GM12878 (cell line): ENCODE data around the gene FIBCD1. TPM values are rescaled to one million over a fixed set of nuclear protein-coding genes. Genes with fewer than 3 reads are reported as not detected.

ENCODE experiments used
- ATAC-seq: fragments of 200-7000 bp; cut with Tn5 transposase; 3 replicates; pipeline ENCODE4 v1.9.1; 2020; ENCODE audit warnings: mild to moderate bottlenecking, moderate library complexity
- BruUV-seq: library from RNA; stranded (reverse); fragments of 400-500 nt; replicated peaks from 2 replicates; lab custom pipeline; 2021; lab: Mats Ljungman, UMichigan
- CTCF ChIA-PET: fragments of 300-600 bp; sonication (Branson Sonifier 250); formaldehyde crosslinking; extraction: SDS; loops from one replicate; lab custom pipeline; 2021; ENCODE audit warnings: inconsistent platforms; lab: Yijun Ruan, JAX
- POLR2A ChIA-PET: fragments of 350-600 bp; formaldehyde crosslinking; extraction: SDS; loops from one replicate; lab custom pipeline; 2021; ENCODE audit warnings: inconsistent platforms; lab: Charles Lee
- RAD21 ChIA-PET: fragments of 300-600 bp; sonication (Branson Sonifier 250); formaldehyde crosslinking; loops from one replicate; lab custom pipeline; 2023; ENCODE audit warnings: antibody characterized with exemption; ENCODE audit not compliant: unreplicated experiment; lab: Charles Lee
- SMC1A ChIA-PET: fragments of 300-600 bp; sonication (Branson Sonifier 250); formaldehyde crosslinking; loops from one replicate; lab custom pipeline; 2023; ENCODE audit not compliant: unreplicated experiment, uncharacterized antibody; lab: Charles Lee
- DNase-seq: peaks from one replicate; pipeline ENCODE4 v3.0.0-alpha.2; 2011; ENCODE audit warnings: low read depth, low spot score
- FAIRE-seq: peaks from 3 replicates; lab custom pipeline; 2011; peaks lifted over from hg19 to GRCh38; lab: Jason Lieb, UNC
- H2AFZ ChIP-seq: 2 replicates; pipeline ENCODE4 v1.6.0; 2011; ENCODE audit warnings: low read depth, low read length, control low read depth; ENCODE audit not compliant: control insufficient read depth
- H3K27ac ChIP-seq: 2 replicates; pipeline ENCODE4 v1.5.1; 2011; ENCODE audit warnings: control low read depth; ENCODE audit not compliant: control insufficient read depth, insufficient read depth
- H3K27me3 ChIP-seq, 2 experiments: replicated peaks in 1 of 2; 2 replicates each; pipeline versions ENCODE4 v1.6.0 to v1.6.1; 2011; ENCODE audit warnings: low read length in 1 of 2; ENCODE audit not compliant: control insufficient read depth in 2 of 2, insufficient read depth in 2 of 2
- H3K36me3 ChIP-seq, 2 experiments: 2 replicates each; pipeline ENCODE4 v1.5.1; 2011; ENCODE audit warnings: low read length in 1 of 2; ENCODE audit not compliant: control insufficient read depth in 2 of 2, insufficient read depth in 2 of 2
- H3K4me1 ChIP-seq: 2 replicates; pipeline ENCODE4 v1.6.1; 2011; ENCODE audit warnings: mild to moderate bottlenecking, low read length, moderate library complexity, mixed read lengths; ENCODE audit not compliant: control insufficient read depth, insufficient read depth
- H3K4me2 ChIP-seq: 2 replicates; pipeline ENCODE4 v1.6.0; 2011; ENCODE audit warnings: control low read depth; ENCODE audit not compliant: control insufficient read depth, insufficient read depth
- H3K4me3 ChIP-seq: fragments of 200-600 bp; sonication (generic); 2 replicates; pipeline ENCODE4 v1.5.1; 2016
- H3K79me2 ChIP-seq: 2 replicates; pipeline ENCODE4 v1.6.0; 2011; ENCODE audit warnings: low read length; ENCODE audit not compliant: control insufficient read depth, insufficient read depth
- H3K9ac ChIP-seq: 2 replicates; pipeline ENCODE4 v1.8.0; 2011; ENCODE audit warnings: low read length, control low read depth, mixed read lengths; ENCODE audit not compliant: control insufficient read depth, insufficient read depth
- H3K9me3 ChIP-seq: replicated peaks from 3 replicates; pipeline ENCODE4 v1.5.1; 2011; ENCODE audit warnings: mild to moderate bottlenecking, low read length; ENCODE audit not compliant: control insufficient read depth, insufficient read depth
- H4K20me1 ChIP-seq: 2 replicates; pipeline ENCODE4 v1.6.0; 2011; ENCODE audit not compliant: control insufficient read depth, insufficient read depth
- ATF2 ChIP-seq: IDR thresholded peaks from 2 replicates; pipeline ENCODE4 v1.6.1; 2012; ENCODE audit warnings: low read length, inconsistent platforms
- CBFB ChIP-seq: IDR thresholded peaks from 2 replicates; pipeline ENCODE4 v1.6.1; 2016; ENCODE audit warnings: antibody characterized with exemption, low read depth
- CTCF ChIP-seq, 3 experiments: IDR thresholded peaks in 2 of 3; conservative IDR thresholded peaks in 1 of 3; 2 replicates each; pipeline ENCODE4 v1.5.1; 2011; ENCODE audit warnings: low read depth in 3 of 3, low read length in 3 of 3, mild to moderate bottlenecking in 3 of 3, control low read depth in 2 of 3, moderate library complexity in 2 of 3, inconsistent platforms in 1 of 3, mixed read lengths in 1 of 3; ENCODE audit not compliant: control insufficient read depth in 2 of 3, insufficient read depth in 1 of 3; ENCODE audit errors: extremely low read depth in 1 of 3
- E2F8 ChIP-seq: fragments of 450-650 bp; IDR thresholded peaks from 2 replicates; pipeline ENCODE4 v1.6.1; 2018; ENCODE audit warnings: mild to moderate bottlenecking, low read depth, moderate library complexity; ENCODE audit not compliant: partially characterized antibody
- EED ChIP-seq: sonication (generic); IDR thresholded peaks from 2 replicates; pipeline ENCODE4 v1.6.1; 2016; ENCODE audit warnings: antibody characterized with exemption, low read depth
- JUND ChIP-seq: IDR thresholded peaks from 2 replicates; pipeline ENCODE4 v1.6.1; 2012; ENCODE audit warnings: low read depth, mild to moderate bottlenecking, low read length, improper control_type of control experiment, moderate library complexity
- MYC ChIP-seq: IDR thresholded peaks from 2 replicates; pipeline ENCODE4 v1.6.1; 2011; ENCODE audit warnings: mild to moderate bottlenecking, low read length, moderate library complexity, inconsistent platforms; ENCODE audit not compliant: insufficient read depth, insufficient replicate concordance, insufficient read length, severe bottlenecking
- POLR2AphosphoS2 ChIP-seq: IDR thresholded peaks from 2 replicates; pipeline ENCODE4 v1.6.1; 2011; ENCODE audit warnings: low read depth, mild to moderate bottlenecking, low read length, improper control_type of control experiment, moderate library complexity
- RELA ChIP-seq: fragments of 450-650 bp; IDR thresholded peaks from 2 replicates; pipeline ENCODE4 v1.8.0; 2014; ENCODE audit warnings: borderline replicate concordance; ENCODE audit not compliant: partially characterized antibody
- REST ChIP-seq: IDR thresholded peaks from 2 replicates; pipeline ENCODE4 v1.6.1; 2012; ENCODE audit warnings: mild to moderate bottlenecking, low read depth, low read length
- SMARCA5 ChIP-seq: fragments of 450-650 bp; IDR thresholded peaks from 2 replicates; pipeline ENCODE4 v1.6.1; 2017; ENCODE audit warnings: mild to moderate bottlenecking
- ZNF274 ChIP-seq: IDR thresholded peaks from one replicate; pipeline ENCODE4 v1.8.0; 2011; ENCODE audit not compliant: insufficient read length, insufficient read depth
- ZSCAN29 ChIP-seq: fragments of 450-650 bp; IDR thresholded peaks from 2 replicates; pipeline ENCODE4 v1.6.1; 2017; ENCODE audit warnings: mild to moderate bottlenecking, moderate library complexity
- ZZZ3 ChIP-seq: IDR thresholded peaks from 2 replicates; pipeline ENCODE4 v1.6.1; 2011; ENCODE audit warnings: low read depth; ENCODE audit not compliant: control insufficient read depth, insufficient read length
- WGBS: methylation state at CpG from one replicate; pipeline ENCODE4 v1.1.6; 2016; ENCODE audit warnings: low lambda C conversion rate; ENCODE audit not compliant: insufficient replicate concordance, insufficient coverage; ENCODE audit errors: missing lambda C conversion rate; 5-methylcytosine and 5-hydroxymethylcytosine counted together
- in situ Hi-C: fragments of 300-500 bp; cut with MboI; formaldehyde crosslinking; loops from 9 replicates; pipeline ENCODE4 v1.14.3; 2018; ENCODE audit warnings: mixed read lengths
- intact Hi-C: fragments of 100-400 bp; cut with micrococcal nuclease; formaldehyde crosslinking; loops from one replicate; pipeline ENCODE4 v1.14.2; 2022; ENCODE audit not compliant: unreplicated experiment
- polyA plus RNA-seq, 11 experiments: library from polyadenylated mRNA; depleted of rRNA in 4 of 11; unstranded in 6 of 11; stranded (reverse) in 5 of 11; fragments of >200 nt; fragmentation: Nextera tagmentation in 4 of 11; fragmentation: Illumina TruSeq in 1 of 11; extraction: Ambion mirVana in 4 of 11; extraction: Trizol in 1 of 11; gene quantifications; 1 replicate in 1 of 11; 2 replicates in 10 of 11; pipeline versions ENCODE4 v1.2.1 to v1.2.3, GENCODE V29; 2011 to 2016; ENCODE audit warnings: inconsistent platforms in 2 of 11, missing spikeins in 2 of 11, low read depth in 1 of 11
- total RNA-seq, 4 experiments: library from RNA; depleted of rRNA in 3 of 4; stranded (reverse); fragments of >200 nt in 3 of 4; fragmentation: Illumina TruSeq in 1 of 4; extraction: Trizol in 1 of 4; gene quantifications; 2 replicates each; pipeline versions ENCODE4 v1.2.1 to v1.2.3, GENCODE V29; 2013 to 2021

The FIBCD1 gene
- total and polyA plus RNA-seq, 10 of the 15 experiments (the other 5 are each of a cell fraction or from before 2014, with no cell fraction given) = 0.04 to 0.95 (median 0.25) TPM; not detected in 6

GRCh38 chr9:130869250-130869649, 69.8 kb downstream of the FIBCD1 start:
- RAD21 ChIA-PET = interaction anchor here (0.8 to 3.4 kb wide), 16 partner anchors 23 to 177 kb away, joined by 3 to 33 read pairs (median 4); no protein-coding TSS in a partner anchor
- TF ChIP-seq ZNF274 (no peak), EED (no peak), CTCF (IDR thresholded peaks at IDR 0.05 in 2 of 3, conservative IDR thresholded peaks at IDR 0.05 in 1 of 3; ENCODE audit: control insufficient read depth in 2 of 3, extremely low read depth in 1 of 3, insufficient read depth in 1 of 3, low read depth in 3 of 3, low read length in 3 of 3) (no peak), ATF2 (no peak), RELA (no peak), MYC (no peak), SMARCA5 (no peak), E2F8 (no peak), POLR2AphosphoS2 (no peak), JUND (no peak), ZZZ3 (no peak), ZSCAN29 (no peak), CBFB (no peak), REST (no peak)

More at GRCh38 chr9:130869250-130869649, 69.8 kb downstream of the FIBCD1 start:
- no peaks in the 10 kb centered on the region for H3K79me2 ChIP-seq
- POLR2A ChIA-PET = interaction anchor here (1.3 kb wide), 1 partner anchor 11 kb away, joined by 4 read pairs; no protein-coding TSS in a partner anchor
- WGBS = 99% methylated on average over 8 of the region's 8 CpGs
- peaks cover 25% of the 10 kb centered on the region for H3K4me1 ChIP-seq
- CTCF ChIA-PET = interaction anchor here (0.8 to 11.0 kb wide), 29 partner anchors 8 to 467 kb away, joined by 3 to 267 read pairs (median 5); partner anchors contain the start of gene FIBCD1
- H3K9me3 ChIP-seq = no peaks in the 10 kb centered on the region
- intact Hi-C loops (no loop called here), in situ Hi-C loops (loop anchor here (5.0 to 10.0 kb wide), 3 partner anchors 73 to 414 kb away; no protein-coding TSS in a partner anchor)
- H3K27me3 ChIP-seq = no peaks in the 10 kb centered on the region
- no peak for FAIRE-seq
- no peak overlapping the region for H3K27ac ChIP-seq
- SMC1A ChIA-PET = interaction anchor here (0.7 to 3.7 kb wide), 22 partner anchors 9 to 281 kb away, joined by 3 to 20 read pairs (median 9); partner anchors contain the start of gene EXOSC2
- BruUV-seq = no TSS peak
- H2AFZ ChIP-seq = no peak overlapping the region
- peaks cover 11 to 25% of the 10 kb centered on the region in 2 experiments for H3K36me3 ChIP-seq
- H4K20me1 ChIP-seq = peaks cover 8% of the 10 kb centered on the region; the same call in 1 of the 2 replicates
- H3K4me2 ChIP-seq = no peak overlapping the region
- H3K9ac ChIP-seq = no peak overlapping the region
- DNase-seq = no peak
- ATAC-seq = no peak
- H3K4me3 ChIP-seq = no peak overlapping the region
